GM04504 (cell line): ENCODE results near the gene FGFBP1.
"Not testable (repeated sequence)": the region's sequence is repeated elsewhere in the genome, so short reads cannot be mapped to it uniquely, and the experiment has no call there.

Experiments
- DNase-seq: peaks from one replicate; pipeline ENCODE4 v3.0.0-alpha.2; 2012; ENCODE audit warnings: low read depth

Gene FGFBP1

GRCh38 chr4:15945516-15945915 lies 7.0 kb upstream of the FGFBP1 start:
- no peak for DNase-seq

GRCh38 chr4:15944895-15945294 lies 6.4 kb upstream of the FGFBP1 start:
- no peak for DNase-seq

- DNase-seq: no peak
Measured at GRCh38 chr4:15942283-15942682, 3.7 kb upstream of the FGFBP1 start.

- no peak for DNase-seq
Measured at GRCh38 chr4:15938182-15938581, 358 bp downstream of the FGFBP1 start.

GRCh38 chr4:15936495-15936894 lies 2.0 kb downstream of the FGFBP1 start:
- DNase-seq: no peak

- DNase-seq: no peak
Measured at GRCh38 chr4:15935504-15936402, 2.8 kb downstream of the FGFBP1 start.

GRCh38 chr4:15934259-15934658 lies 4.3 kb downstream of the FGFBP1 start:
- no peak for DNase-seq

- no peak for DNase-seq
Measured at GRCh38 chr4:15931451-15932210, 6.9 kb downstream of the FGFBP1 start.

- DNase-seq: no peak
Measured at GRCh38 chr4:15930314-15930713, 8.2 kb downstream of the FGFBP1 start.

GRCh38 chr4:15929540-15929939 lies 9.0 kb downstream of the FGFBP1 start:
- DNase-seq: no peak

- no peak for DNase-seq
Measured at GRCh38 chr4:15928883-15929282, 9.7 kb downstream of the FGFBP1 start.

GRCh38 chr4:15926486-15926885 lies 12.1 kb downstream of the FGFBP1 start:
- no peak for DNase-seq

GRCh38 chr4:15925830-15926229 lies 12.7 kb downstream of the FGFBP1 start:
- no peak for DNase-seq

- DNase-seq: no peak
Measured at GRCh38 chr4:15921592-15921932, 17.0 kb downstream of the FGFBP1 start.

- DNase-seq: peak; percentile 95
Measured at GRCh38 chr4:15920723-15921591, 17.6 kb downstream of the FGFBP1 start.

GRCh38 chr4:15918484-15919129 lies 19.9 kb downstream of the FGFBP1 start:
- no peak for DNase-seq

GRCh38 chr4:15917297-15917696 lies 21.2 kb downstream of the FGFBP1 start:
- DNase-seq: peak; percentile 24

- not testable (repeated sequence) for DNase-seq
Measured at GRCh38 chr4:15916358-15916757, 22.2 kb downstream of the FGFBP1 start.

- no peak for DNase-seq
Measured at GRCh38 chr4:15914736-15915135, 23.8 kb downstream of the FGFBP1 start.

- DNase-seq: peak; percentile 17
Measured at GRCh38 chr4:15914291-15914690, 24.2 kb downstream of the FGFBP1 start.

GRCh38 chr4:15913631-15913970 lies 24.9 kb downstream of the FGFBP1 start:
- peak; percentile 71 for DNase-seq
